B cell (primary cell): ENCODE results near the gene LMX1B. TPM values are rescaled to one million over a fixed set of nuclear protein-coding genes. Genes with fewer than 3 reads are reported as not detected.

Source experiments
- ATAC-seq: fragments of 200-7000 bp; cut with Tn5 transposase; one replicate; pipeline ENCODE4 v1.10.0; 2021; ENCODE audit warnings: low read depth, mild to moderate bottlenecking, moderate number of reproducible peaks, moderate library complexity
- CTCF ChIA-PET: fragments of 350-600 bp; sonication (Branson Sonifier 250); formaldehyde crosslinking; loops from one replicate; lab custom pipeline; 2021; ENCODE audit warnings: antibody characterized with exemption, inconsistent platforms; lab: Charles Lee
- POLR2A ChIA-PET: fragments of 350-600 bp; sonication (Branson Sonifier 250); formaldehyde crosslinking; loops from one replicate; lab custom pipeline; 2021; ENCODE audit warnings: antibody characterized with exemption; lab: Charles Lee
- DNase-seq: peaks from one replicate; pipeline ENCODE4 v3.0.0; 2013
- H2AFZ ChIP-seq: 2 replicates; pipeline ENCODE4 v1.6.1; 2012; ENCODE audit warnings: mild to moderate bottlenecking, low read depth, low read length; ENCODE audit not compliant: insufficient read depth, poor library complexity, severe bottlenecking
- H3K27ac ChIP-seq, 2 donors: 1 replicate in 1 of 2; 2 replicates in 1 of 2; pipeline ENCODE4 v1.5.1; 2012 to 2013; ENCODE audit warnings: low read length in 2 of 2, mild to moderate bottlenecking in 2 of 2, moderate library complexity in 1 of 2
- H3K27me3 ChIP-seq, 4 experiments: fragments of 200-600 bp in 1 of 4; sonication (generic) in 1 of 4; replicated peaks in 1 of 4; 1 replicate in 2 of 4; 2 replicates in 2 of 4; pipeline versions ENCODE4 v1.6.1 to v1.7.0; 2013 to 2016; ENCODE audit warnings: low read length in 3 of 4, mild to moderate bottlenecking in 2 of 4, mixed read lengths in 1 of 4, moderate library complexity in 1 of 4; ENCODE audit not compliant: insufficient read depth in 4 of 4, control insufficient read depth in 3 of 4; ENCODE audit errors: control extremely low read depth in 1 of 4
- H3K36me3 ChIP-seq, 2 experiments: replicated peaks in 1 of 2; 1 replicate in 1 of 2; 2 replicates in 1 of 2; pipeline versions ENCODE4 v1.6.1 to v1.7.1; 2013; ENCODE audit warnings: low read length in 1 of 2; ENCODE audit not compliant: insufficient read depth in 2 of 2, control insufficient read depth in 1 of 2; ENCODE audit errors: control extremely low read depth in 1 of 2, extremely low read depth in 1 of 2
- H3K4me1 ChIP-seq, 2 donors: fragments of 200-600 bp in 1 of 2; sonication (generic) in 1 of 2; 1 replicate in 1 of 2; 2 replicates in 1 of 2; pipeline versions ENCODE4 v1.5.1 to v1.6.1; 2013 to 2017; ENCODE audit warnings: low read length in 2 of 2; ENCODE audit not compliant: control insufficient read depth in 2 of 2, insufficient read depth in 2 of 2
- H3K4me2 ChIP-seq: replicated peaks from 2 replicates; pipeline ENCODE3; 2012; ENCODE audit warnings: mild to moderate bottlenecking, low read depth, low read length; ENCODE audit not compliant: poor library complexity, severe bottlenecking
- H3K4me3 ChIP-seq, 5 experiments: fragments of 200-600 bp in 1 of 5; sonication (generic) in 1 of 5; 1 replicate in 3 of 5; 2 replicates in 2 of 5; pipeline versions ENCODE4 v1.5.1 to v1.7.0; 2011 to 2016; ENCODE audit warnings: low read length in 4 of 5, mild to moderate bottlenecking in 4 of 5, low read depth in 2 of 5, control low read depth in 1 of 5, moderate library complexity in 1 of 5; ENCODE audit not compliant: insufficient read depth in 1 of 5; ENCODE audit errors: control extremely low read depth in 1 of 5, extremely low read depth in 1 of 5
- H3K79me2 ChIP-seq: fragments of 200-600 bp; sonication (generic); one replicate; pipeline ENCODE4 v1.6.0; 2016; ENCODE audit warnings: low read length; ENCODE audit not compliant: control insufficient read depth, insufficient read depth
- H3K9ac ChIP-seq: fragments of 200-600 bp; sonication (generic); 2 replicates; pipeline ENCODE4 v1.6.1; 2017; ENCODE audit warnings: mild to moderate bottlenecking, low read length, moderate library complexity
- H3K9me3 ChIP-seq, 3 donors: one replicate each; pipeline versions ENCODE4 v1.6.1 to v1.7.1; 2013; ENCODE audit warnings: low read length in 2 of 3; ENCODE audit not compliant: control insufficient read depth in 2 of 3, insufficient read depth in 1 of 3; ENCODE audit errors: control extremely low read depth in 1 of 3
- H4K20me1 ChIP-seq: 2 replicates; pipeline ENCODE4 v1.6.0; 2012; ENCODE audit warnings: mild to moderate bottlenecking, low read length; ENCODE audit not compliant: insufficient read depth, control insufficient read depth, poor library complexity, severe bottlenecking
- H3K27ac Mint-ChIP-seq: one replicate; pipeline ENCODE4 v1.8.0; 2021; ENCODE audit warnings: mixed read lengths
- H3K27me3 Mint-ChIP-seq: one replicate; pipeline ENCODE4 v1.8.0; 2021; ENCODE audit warnings: mixed read lengths
- H3K4me1 Mint-ChIP-seq: one replicate; pipeline ENCODE4 v1.8.0; 2021; ENCODE audit warnings: mixed read lengths
- H3K4me3 Mint-ChIP-seq: one replicate; pipeline ENCODE4 v1.8.0; 2021; ENCODE audit warnings: mixed read lengths
- H3K9me3 Mint-ChIP-seq: one replicate; pipeline ENCODE4 v1.8.0; 2022; ENCODE audit warnings: mixed read lengths; ENCODE audit not compliant: insufficient read depth
- EZH2 ChIP-seq: IDR thresholded peaks from 2 replicates; pipeline ENCODE4 v1.6.1; 2012; ENCODE audit warnings: borderline replicate concordance, low read depth, mild to moderate bottlenecking, moderate library complexity, low read length; ENCODE audit not compliant: insufficient read depth, poor library complexity, severe bottlenecking
- WGBS: methylation state at CpG from one replicate; pipeline ENCODE4 v1.1.5; 2013; ENCODE audit warnings: missing lambda C conversion rate; ENCODE audit not compliant: insufficient coverage; 5-methylcytosine and 5-hydroxymethylcytosine counted together
- intact Hi-C: fragments of 100-400 bp; cut with micrococcal nuclease; formaldehyde crosslinking; loops from one replicate; pipeline ENCODE4 v1.10.0; 2022
- polyA plus RNA-seq: library from polyadenylated mRNA; depleted of rRNA; stranded (reverse); fragments of >200 nt; gene quantifications from 2 replicates; pipeline ENCODE4 v1.2.3, GENCODE V29; 2012
- total RNA-seq, 2 donors: library from RNA; stranded (reverse); fragments of 120-200 nt in 1 of 2; gene quantifications; 1 replicate in 1 of 2; 2 replicates in 1 of 2; pipeline versions ENCODE4 v1.2.3 to v1.2.4, GENCODE V29; 2013 to 2022
- TF ChIP-seq, protein P1 (sequence below): fragments of 200-600 bp; IDR thresholded peaks from one replicate; pipeline ENCODE4 v1.8.0; 2022; ENCODE audit warnings: antibody characterized with exemption, mild to moderate bottlenecking

Gene LMX1B
- total and polyA plus RNA-seq, 2 donors (not counting 1 experiment from before 2014, with no cell fraction given): not detected

DNA sequence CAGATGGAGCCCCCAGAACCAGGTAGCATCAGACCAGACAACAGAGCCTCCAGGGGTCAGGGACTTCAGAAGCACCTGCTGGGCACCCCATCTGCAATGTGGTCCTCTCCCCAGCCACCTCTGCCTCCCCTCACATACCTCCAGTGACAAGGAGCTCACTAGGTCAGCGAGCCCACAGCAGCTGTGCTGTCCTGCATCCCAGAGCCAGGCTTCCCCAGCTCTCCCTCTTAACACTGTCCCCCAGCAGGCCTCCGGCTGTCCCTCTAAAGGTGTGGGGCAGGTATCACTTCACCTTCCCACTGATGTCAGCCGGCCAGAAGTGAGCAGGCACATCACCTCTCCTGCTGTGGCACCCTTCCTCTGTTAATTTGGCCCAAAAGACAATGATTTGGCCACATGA, 83.6 kb downstream of the LMX1B start:
- intact Hi-C loops: no loop called here
- WGBS: 85% methylated on average over 3 of the region's 3 CpGs
- H3K9ac ChIP-seq: no peak overlapping the region
- no peaks in the 10 kb centered on the region for H3K79me2 ChIP-seq
- no peaks in the 10 kb centered on the region for H3K9me3 ChIP-seq
- ATAC-seq (no peak), DNase-seq (no peak)
- ChIA-PET POLR2A (no interaction called here), CTCF (no interaction called here)
- H2AFZ ChIP-seq: no peak overlapping the region
- no peak overlapping the region for H3K4me3 Mint-ChIP-seq
- H3K4me2 ChIP-seq: no peak overlapping the region
- H3K4me3 ChIP-seq: no peak overlapping the region
- TF ChIP-seq, protein P1, sequence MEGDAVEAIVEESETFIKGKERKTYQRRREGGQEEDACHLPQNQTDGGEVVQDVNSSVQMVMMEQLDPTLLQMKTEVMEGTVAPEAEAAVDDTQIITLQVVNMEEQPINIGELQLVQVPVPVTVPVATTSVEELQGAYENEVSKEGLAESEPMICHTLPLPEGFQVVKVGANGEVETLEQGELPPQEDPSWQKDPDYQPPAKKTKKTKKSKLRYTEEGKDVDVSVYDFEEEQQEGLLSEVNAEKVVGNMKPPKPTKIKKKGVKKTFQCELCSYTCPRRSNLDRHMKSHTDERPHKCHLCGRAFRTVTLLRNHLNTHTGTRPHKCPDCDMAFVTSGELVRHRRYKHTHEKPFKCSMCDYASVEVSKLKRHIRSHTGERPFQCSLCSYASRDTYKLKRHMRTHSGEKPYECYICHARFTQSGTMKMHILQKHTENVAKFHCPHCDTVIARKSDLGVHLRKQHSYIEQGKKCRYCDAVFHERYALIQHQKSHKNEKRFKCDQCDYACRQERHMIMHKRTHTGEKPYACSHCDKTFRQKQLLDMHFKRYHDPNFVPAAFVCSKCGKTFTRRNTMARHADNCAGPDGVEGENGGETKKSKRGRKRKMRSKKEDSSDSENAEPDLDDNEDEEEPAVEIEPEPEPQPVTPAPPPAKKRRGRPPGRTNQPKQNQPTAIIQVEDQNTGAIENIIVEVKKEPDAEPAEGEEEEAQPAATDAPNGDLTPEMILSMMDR: no peak
- H3K27me3 Mint-ChIP-seq: peaks cover 25% of the 10 kb centered on the region
- H3K27ac ChIP-seq: no peak overlapping the region
- H4K20me1 ChIP-seq: no peaks in the 10 kb centered on the region
- H3K4me1 ChIP-seq: no peaks in the 10 kb centered on the region
- H3K36me3 ChIP-seq: no peaks in the 10 kb centered on the region
- H3K27me3 ChIP-seq: peaks cover 0 to 3% (median 0%) of the 10 kb centered on the region in 4 experiments
- no peaks in the 10 kb centered on the region for H3K9me3 Mint-ChIP-seq
- no peak overlapping the region for H3K27ac Mint-ChIP-seq
- H3K4me1 Mint-ChIP-seq: no peaks in the 10 kb centered on the region

GRCh38 chr9:126698251-126698650, 84.5 kb downstream of the LMX1B start:
- Histone ChIP-seq H3K9ac (no peak overlapping the region), H4K20me1 (no peaks in the 10 kb centered on the region), H3K4me1 (no peaks in the 10 kb centered on the region), H3K27ac (no peak overlapping the region), H3K4me2 (no peak overlapping the region), H2AFZ (no peak overlapping the region), H3K27me3 (peaks cover 0 to 12% (median under 1%) of the 10 kb centered on the region in 4 experiments), H3K9me3 (no peaks in the 10 kb centered on the region), H3K36me3 (no peaks in the 10 kb centered on the region), H3K79me2 (no peaks in the 10 kb centered on the region), H3K4me3 (no peak overlapping the region)
- Mint-ChIP-seq H3K27ac (no peak overlapping the region), H3K9me3 (no peaks in the 10 kb centered on the region), H3K4me3 (no peak overlapping the region), H3K4me1 (no peaks in the 10 kb centered on the region), H3K27me3 (peaks cover 24% of the 10 kb centered on the region)
- DNase-seq: no peak
- TF ChIP-seq EZH2: no peak
- TF ChIP-seq, protein P1: no peak
- intact Hi-C loops: no loop called here
- WGBS: 68% methylated on average over 2 of the region's 2 CpGs
- no peak for ATAC-seq
- ChIA-PET POLR2A (no interaction called here), CTCF (interaction anchor here (2.3 kb wide), 1 partner anchor 8 kb away, joined by 12 read pairs; no protein-coding TSS in a partner anchor)
